Measurements from ENCODE around the gene CNTROB.

The CNTROB gene

GRCh38 chr17:7909089-7909488 is 22.9 kb upstream of the CNTROB start:
- no peak for DNase-seq (ENCODE audit: low read depth in 3 of 3)

GRCh38 chr17:7910281-7910680 is 21.7 kb upstream of the CNTROB start:
- no peak for DNase-seq (ENCODE audit: low read depth in 3 of 3)

- DNase-seq (ENCODE audit: low read depth in 3 of 3) = no peak
Measured at GRCh38 chr17:7910711-7911110, 21.3 kb upstream of the CNTROB start.

GRCh38 chr17:7911116-7911515 is 20.9 kb upstream of the CNTROB start:
- no peak for DNase-seq (ENCODE audit: low read depth in 3 of 3)

- DNase-seq (ENCODE audit: low read depth in 3 of 3) = peak in 1 of 3 experiments; percentile 29
Measured at GRCh38 chr17:7912927-7913524, 19.0 kb upstream of the CNTROB start.

- DNase-seq (ENCODE audit: low read depth in 3 of 3) = no peak
Measured at GRCh38 chr17:7915179-7915610, 16.8 kb upstream of the CNTROB start.

GRCh38 chr17:7915611-7916384 is 16.2 kb upstream of the CNTROB start, which contains the start of gene RNF227:
RNF227 (minus strand) TSS chr17:7916289; CDS start chr17:7916195, 94 bp downstream.
- peak; percentile 73 to 89 (median 80) for DNase-seq (ENCODE audit: low read depth in 3 of 3)

- no peak for DNase-seq (ENCODE audit: low read depth in 3 of 3)
Measured at GRCh38 chr17:7916385-7916682, 15.7 kb upstream of the CNTROB start.

- no peak for DNase-seq (ENCODE audit: low read depth in 3 of 3)
Measured at GRCh38 chr17:7916808-7917207, 15.2 kb upstream of the CNTROB start.

GRCh38 chr17:7922269-7922844 is 9.6 kb upstream of the CNTROB start:
- no peak for DNase-seq (ENCODE audit: low read depth in 3 of 3)

- DNase-seq (ENCODE audit: low read depth in 3 of 3) = peak; percentile 64 to 80 (median 66)
Measured at GRCh38 chr17:7922845-7923628, 9.0 kb upstream of the CNTROB start.

- DNase-seq (ENCODE audit: low read depth in 3 of 3) = no peak
Measured at GRCh38 chr17:7927596-7927995, 4.4 kb upstream of the CNTROB start.

GRCh38 chr17:7929158-7930023 is 2.6 kb upstream of the CNTROB start, which contains the start of gene KCNAB3:
KCNAB3 (minus strand) TSS chr17:7929856; CDS start chr17:7929435, 421 bp downstream.
- peak in 1 of 3 experiments; percentile 57 for DNase-seq (ENCODE audit: low read depth in 3 of 3)

GRCh38 chr17:7930841-7931631 is 970 bp upstream of the CNTROB start:
- DNase-seq (ENCODE audit: low read depth in 3 of 3) = no peak

- DNase-seq (ENCODE audit: low read depth in 3 of 3) = peak in 1 of 3 experiments; percentile 12
Measured at GRCh38 chr17:7932483-7932891, 481 bp downstream of the CNTROB start.

- DNase-seq (ENCODE audit: low read depth in 3 of 3) = peak in 1 of 3 experiments; percentile 14
Measured at GRCh38 chr17:7932949-7933348, 943 bp downstream of the CNTROB start.

- DNase-seq (ENCODE audit: low read depth in 3 of 3) = no peak
Measured at GRCh38 chr17:7935859-7936258, 3.9 kb downstream of the CNTROB start.

GRCh38 chr17:7940034-7940433 is 8.0 kb downstream of the CNTROB start:
- no peak for DNase-seq (ENCODE audit: low read depth in 3 of 3)

GRCh38 chr17:7940743-7941142 is 8.7 kb downstream of the CNTROB start:
- no peak for DNase-seq (ENCODE audit: low read depth in 3 of 3)

- no peak for DNase-seq (ENCODE audit: low read depth in 3 of 3)
Measured at GRCh38 chr17:7943291-7943690, 11.3 kb downstream of the CNTROB start.
